Esophagus squamous epithelium (tissue), 5 donors: ENCODE results near the gene MAD1L1. TPM values are rescaled to one million over a fixed set of nuclear protein-coding genes. Genes with fewer than 3 reads are reported as not detected.

Source experiments
- DNase-seq: peaks from one replicate; lab custom pipeline; 2025; lab: John Stamatoyannopoulos, UW
- H3K27ac ChIP-seq, 4 donors: fragments of 200-600 bp; sonication (generic); one replicate each; pipeline ENCODE4 v1.5.1; 2016 to 2019; ENCODE audit warnings: mild to moderate bottlenecking in 1 of 4
- H3K27me3 ChIP-seq, 4 donors: fragments of 200-600 bp; sonication (generic); 1 replicate in 3 of 4; 2 replicates in 1 of 4; pipeline versions ENCODE4 v1.5.1 to v1.6.0; 2017 to 2021; ENCODE audit warnings: antibody characterized with exemption in 1 of 4
- H3K36me3 ChIP-seq, 3 donors: fragments of 200-600 bp; sonication (generic); one replicate each; pipeline ENCODE4 v1.5.1; 2016 to 2019
- H3K4me1 ChIP-seq, 3 donors: fragments of 200-600 bp; sonication (generic); one replicate each; pipeline ENCODE4 v1.5.1; 2017 to 2019
- H3K4me3 ChIP-seq, 4 donors: fragments of 200-600 bp; sonication (generic); 1 replicate in 3 of 4; 2 replicates in 1 of 4; pipeline ENCODE4 v1.5.1; 2016 to 2019; ENCODE audit warnings: mild to moderate bottlenecking in 2 of 4, moderate library complexity in 1 of 4
- H3K9me3 ChIP-seq, 3 donors: fragments of 200-600 bp; sonication (generic); one replicate each; pipeline ENCODE4 v1.5.1; 2016 to 2019
- CTCF ChIP-seq, 6 experiments: fragments of 450-650 bp in 4 of 6; fragments of 200-600 bp in 2 of 6; sonication (generic) in 2 of 6; IDR thresholded peaks; one replicate each; pipeline ENCODE4 v1.5.1; 2016 to 2019; ENCODE audit warnings: antibody characterized with exemption in 6 of 6, mild to moderate bottlenecking in 4 of 6, moderate library complexity in 4 of 6
- POLR2A ChIP-seq, 4 donors: fragments of 450-650 bp; IDR thresholded peaks; one replicate each; pipeline ENCODE4 v1.6.1; 2017; ENCODE audit warnings: antibody characterized with exemption in 4 of 4, mild to moderate bottlenecking in 4 of 4, moderate library complexity in 3 of 4
- WGBS, 2 donors: methylation state at CpG; one replicate each; pipeline ENCODE4 v1.1.5; 2018; 5-methylcytosine and 5-hydroxymethylcytosine counted together
- intact Hi-C: fragments of 100-400 bp; cut with DNase I; formaldehyde crosslinking; loops from one replicate; pipeline ENCODE4 v1.15.0; 2022
- total RNA-seq, 4 donors: library from RNA; depleted of rRNA; stranded (reverse); fragments of >200 nt; gene quantifications; one replicate each; pipeline ENCODE4 v1.1.0, GENCODE V29; 2016
- donor health status: DM: yes; HTN: yes; CAD: no.

MAD1L1 gene
- total RNA-seq, 4 donors from 2014 or later: 16.6 to 40.4 (median 30.2) TPM

- TF ChIP-seq POLR2A (IDR thresholded peaks at IDR 0.05): no peak
- TF ChIP-seq CTCF (IDR thresholded peaks at IDR 0.05): no peak
- Histone ChIP-seq H3K27me3 (no peaks in the 10 kb centered on the region), H3K36me3 (no peaks in the 10 kb centered on the region), H3K4me1 (peaks cover 4 to 23% (median 5%) of the 10 kb centered on the region in 3 donors), H3K9me3 (no peaks in the 10 kb centered on the region), H3K4me3 (no peak overlapping the region), H3K27ac (no peak overlapping the region)
- WGBS, 2 donors: 95 to 97% methylated on average over 11 to 16 of the region's 20 CpGs
- DNase-seq: no peak
- intact Hi-C loops: no loop called here
Measured at GRCh38 chr7:2034291-2035201, 198.2 kb downstream of the MAD1L1 start.

- Histone ChIP-seq H3K4me1 (peaks cover 4 to 22% (median 5%) of the 10 kb centered on the region in 3 donors), H3K4me3 (no peak overlapping the region), H3K36me3 (no peaks in the 10 kb centered on the region), H3K27ac (no peak overlapping the region), H3K9me3 (peaks cover 0 to 8% (median 0%) of the 10 kb centered on the region in 3 donors), H3K27me3 (no peaks in the 10 kb centered on the region)
- no peak for DNase-seq
- TF ChIP-seq POLR2A (IDR thresholded peaks at IDR 0.05): no peak
- no peak for TF ChIP-seq CTCF (IDR thresholded peaks at IDR 0.05)
- intact Hi-C loops: no loop called here
- 85 to 93% methylated on average over 11 of the region's 13 CpGs for WGBS, 2 donors
Measured at GRCh38 chr7:2033586-2034135, 199.1 kb downstream of the MAD1L1 start.

GRCh38 chr7:2032876-2033407 is 199.8 kb downstream of the MAD1L1 start:
- H3K27ac ChIP-seq: no peak overlapping the region
- 71 to 88% methylated on average over 1 to 10 of the region's 19 CpGs for WGBS, 2 donors
- intact Hi-C loops: no loop called here
- no peak for TF ChIP-seq CTCF (IDR thresholded peaks at IDR 0.05)
- TF ChIP-seq POLR2A (IDR thresholded peaks at IDR 0.05): no peak
- H3K4me1 ChIP-seq: peaks cover 4 to 15% (median 4%) of the 10 kb centered on the region in 3 donors
- no peaks in the 10 kb centered on the region for H3K36me3 ChIP-seq
- no peak for DNase-seq
- no peak overlapping the region for H3K4me3 ChIP-seq
- no peaks in the 10 kb centered on the region for H3K27me3 ChIP-seq
- peaks cover 0 to 13% (median 0%) of the 10 kb centered on the region in 3 donors for H3K9me3 ChIP-seq

GRCh38 chr7:2032030-2032875 is 200.5 kb downstream of the MAD1L1 start:
- peaks cover 0 to 13% (median 0%) of the 10 kb centered on the region in 3 donors for H3K9me3 ChIP-seq
- no peaks in the 10 kb centered on the region for H3K27me3 ChIP-seq
- H3K27ac ChIP-seq: no peak overlapping the region
- DNase-seq: no peak
- WGBS, 2 donors: 35 to 61% methylated on average over 3 to 10 of the region's 26 CpGs
- no peaks in the 10 kb centered on the region for H3K36me3 ChIP-seq
- intact Hi-C loops: no loop called here
- H3K4me3 ChIP-seq: no peak overlapping the region
- peaks cover 0 to 8% (median under 1%) of the 10 kb centered on the region in 3 donors for H3K4me1 ChIP-seq
- no peak for TF ChIP-seq POLR2A (IDR thresholded peaks at IDR 0.05)
- TF ChIP-seq CTCF (IDR thresholded peaks at IDR 0.05): no peak
